ENCODE results near the gene WNT11.

WNT11 gene

DNA sequence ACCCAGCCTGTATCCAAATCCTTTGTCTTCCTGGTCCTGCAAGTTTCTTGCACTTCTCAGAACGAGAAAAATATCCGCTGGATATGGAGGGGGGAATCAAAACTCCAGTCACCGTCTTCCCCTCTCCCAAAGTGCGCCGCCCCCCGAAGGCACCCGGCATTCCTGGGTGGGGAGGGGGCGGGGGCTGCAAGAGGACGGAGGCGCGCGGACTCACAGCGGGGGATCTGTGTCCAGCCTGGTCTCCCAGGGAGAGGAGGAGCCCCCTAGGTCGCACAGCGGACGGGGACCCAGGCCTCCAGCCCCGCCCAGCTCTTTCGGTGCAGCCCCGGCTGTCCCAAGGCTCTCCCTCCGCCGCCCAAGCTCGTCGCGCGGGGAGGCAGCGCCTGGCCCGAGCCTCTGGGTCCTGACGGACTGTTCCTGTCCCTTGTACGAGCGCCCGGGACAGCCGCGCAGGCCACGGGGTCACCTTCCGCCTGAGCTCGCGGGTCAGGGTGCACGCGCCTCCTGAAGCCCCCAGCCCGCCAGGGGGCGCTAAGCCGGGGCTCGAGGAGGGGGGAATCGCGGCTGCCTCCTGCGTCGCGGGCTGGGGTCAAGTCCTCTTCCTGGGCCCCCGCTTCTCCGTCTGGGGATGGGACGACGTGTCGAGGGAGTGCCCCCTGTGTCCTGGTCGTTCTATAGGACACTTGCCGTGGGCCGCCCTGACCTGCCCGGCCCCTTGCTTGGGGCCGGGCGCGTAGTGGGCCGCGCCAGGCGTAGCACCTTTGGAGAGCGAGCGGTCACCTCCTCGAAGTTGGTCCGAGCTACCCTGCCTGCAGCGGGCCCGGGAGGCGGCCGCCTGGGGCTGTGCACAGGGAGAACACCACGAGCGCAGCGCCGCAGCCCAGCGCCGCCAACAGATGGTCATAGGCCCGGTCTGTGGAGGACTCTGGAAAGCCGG lies 2.4 kb upstream of the WNT11 start:
- H3K4me3 ChIP-seq (ENCODE audit: low read length): peak overlapping the region; percentile 37
- peak; percentile 43 for DNase-seq (ENCODE audit: low read depth)

DNA sequence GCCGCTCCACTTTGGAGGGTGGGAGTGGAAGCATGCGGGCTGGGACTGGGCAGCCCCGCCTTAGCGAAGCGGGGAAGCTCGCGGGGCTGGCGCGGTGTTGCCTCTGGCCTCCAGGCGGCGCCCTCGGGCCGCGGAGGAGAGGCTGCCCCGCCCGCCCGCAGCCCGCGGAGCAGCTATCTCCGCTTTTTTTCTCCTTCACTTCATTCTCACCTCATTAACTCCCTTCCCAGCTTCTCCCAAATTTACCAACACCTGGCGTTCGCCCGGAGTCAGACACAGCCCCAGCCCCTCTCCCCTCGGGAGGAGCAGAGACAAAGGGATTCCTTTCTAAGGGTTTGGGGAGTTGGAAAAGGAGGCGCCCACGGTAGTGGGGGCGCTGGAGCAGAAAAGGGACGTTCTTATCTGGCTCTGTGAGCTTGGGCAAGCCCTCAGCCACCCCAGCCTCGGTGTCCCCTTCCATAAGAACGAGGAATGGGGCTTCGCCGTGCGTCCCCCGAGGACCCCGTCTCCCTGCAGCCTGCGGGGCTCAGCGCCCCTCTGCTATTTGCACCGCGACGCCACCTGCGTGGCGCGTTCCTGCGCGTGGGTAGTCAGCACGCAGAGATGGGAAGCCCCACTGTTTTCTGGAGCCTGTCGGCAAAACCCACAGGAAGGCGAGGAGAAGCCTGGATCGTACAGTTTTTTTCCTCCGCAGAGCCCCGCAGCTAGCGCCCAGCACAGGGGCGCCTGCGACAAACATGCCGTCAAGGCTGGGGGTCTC lies 1.5 kb upstream of the WNT11 start:
- peak; percentile 82 for DNase-seq (ENCODE audit: low read depth)
- peak overlapping the region; percentile 37 for H3K4me3 ChIP-seq (ENCODE audit: low read length)
- TF ChIP-seq, protein P1, sequence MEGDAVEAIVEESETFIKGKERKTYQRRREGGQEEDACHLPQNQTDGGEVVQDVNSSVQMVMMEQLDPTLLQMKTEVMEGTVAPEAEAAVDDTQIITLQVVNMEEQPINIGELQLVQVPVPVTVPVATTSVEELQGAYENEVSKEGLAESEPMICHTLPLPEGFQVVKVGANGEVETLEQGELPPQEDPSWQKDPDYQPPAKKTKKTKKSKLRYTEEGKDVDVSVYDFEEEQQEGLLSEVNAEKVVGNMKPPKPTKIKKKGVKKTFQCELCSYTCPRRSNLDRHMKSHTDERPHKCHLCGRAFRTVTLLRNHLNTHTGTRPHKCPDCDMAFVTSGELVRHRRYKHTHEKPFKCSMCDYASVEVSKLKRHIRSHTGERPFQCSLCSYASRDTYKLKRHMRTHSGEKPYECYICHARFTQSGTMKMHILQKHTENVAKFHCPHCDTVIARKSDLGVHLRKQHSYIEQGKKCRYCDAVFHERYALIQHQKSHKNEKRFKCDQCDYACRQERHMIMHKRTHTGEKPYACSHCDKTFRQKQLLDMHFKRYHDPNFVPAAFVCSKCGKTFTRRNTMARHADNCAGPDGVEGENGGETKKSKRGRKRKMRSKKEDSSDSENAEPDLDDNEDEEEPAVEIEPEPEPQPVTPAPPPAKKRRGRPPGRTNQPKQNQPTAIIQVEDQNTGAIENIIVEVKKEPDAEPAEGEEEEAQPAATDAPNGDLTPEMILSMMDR (IDR thresholded peaks at IDR 0.05; ENCODE audit: insufficient read depth, low read depth, low read length, missing control alignments): peak; percentile 60

More for the DNA sequence above, 2.4 kb upstream of the WNT11 start:
- TF ChIP-seq, protein P1 (IDR thresholded peaks at IDR 0.05; ENCODE audit: insufficient read depth, low read depth, low read length, missing control alignments): peak; percentile 62

DNA sequence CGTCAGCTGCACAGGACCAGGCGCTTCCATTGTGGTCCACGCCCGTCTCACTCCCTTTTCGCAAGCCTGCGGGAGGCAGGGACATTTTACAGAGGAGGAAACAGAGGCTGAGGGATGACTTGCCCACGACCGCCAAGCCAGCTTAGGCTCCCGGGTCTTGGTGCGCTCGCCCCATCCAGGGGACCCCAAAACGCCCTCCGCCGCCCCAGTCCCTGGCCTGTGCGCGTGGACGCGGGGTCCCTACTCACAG lies 300 bp downstream of the WNT11 start:
- no peak for DNase-seq (ENCODE audit: low read depth)
- H3K4me3 ChIP-seq (ENCODE audit: low read length): no peak overlapping the region
- TF ChIP-seq, protein P1 (IDR thresholded peaks at IDR 0.05; ENCODE audit: insufficient read depth, low read depth, low read length, missing control alignments): no peak

DNA sequence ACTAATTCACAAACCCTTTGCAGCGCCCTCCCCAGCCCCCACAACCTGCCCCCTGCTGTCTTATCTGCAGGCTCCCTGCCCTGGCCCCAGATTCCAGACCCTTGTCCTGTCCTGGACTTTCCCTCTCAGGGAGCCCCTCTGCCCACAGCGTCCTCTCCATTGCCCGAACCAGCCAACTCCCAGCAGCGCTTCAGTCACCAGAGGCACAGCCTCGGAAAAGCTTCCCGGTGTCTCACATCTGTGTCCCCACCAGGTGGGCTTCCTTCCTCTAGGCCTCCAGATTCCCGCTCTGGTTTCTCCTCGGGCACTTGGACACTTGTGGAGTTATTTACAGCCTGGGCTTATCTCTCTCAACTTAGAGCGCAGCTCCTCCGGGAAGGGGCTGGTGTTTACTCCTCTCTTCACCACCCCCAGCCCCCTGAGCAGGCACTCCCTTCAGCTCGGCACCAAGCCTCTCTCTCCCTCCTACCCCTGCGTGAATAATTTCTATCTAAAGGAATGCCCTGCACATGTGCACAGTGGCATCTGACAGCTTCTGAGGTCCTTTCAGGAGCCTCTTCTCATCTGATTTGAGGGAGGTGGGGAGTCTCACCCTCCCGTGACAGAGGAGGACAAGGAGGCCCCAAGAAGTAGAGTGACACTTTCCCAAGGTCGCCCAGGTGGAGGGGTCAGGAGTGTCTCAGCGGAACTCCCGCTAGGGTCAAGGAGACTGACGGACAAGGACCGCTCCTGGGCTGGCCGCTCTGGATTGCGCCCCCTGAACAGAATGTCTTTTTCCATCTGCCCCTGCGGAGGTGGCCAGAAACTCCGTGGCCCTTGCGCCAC lies 838 bp downstream of the WNT11 start:
- no peak for DNase-seq (ENCODE audit: low read depth)
- H3K4me3 ChIP-seq (ENCODE audit: low read length): no peak overlapping the region
- TF ChIP-seq, protein P1 (IDR thresholded peaks at IDR 0.05; ENCODE audit: insufficient read depth, low read depth, low read length, missing control alignments): no peak

DNA sequence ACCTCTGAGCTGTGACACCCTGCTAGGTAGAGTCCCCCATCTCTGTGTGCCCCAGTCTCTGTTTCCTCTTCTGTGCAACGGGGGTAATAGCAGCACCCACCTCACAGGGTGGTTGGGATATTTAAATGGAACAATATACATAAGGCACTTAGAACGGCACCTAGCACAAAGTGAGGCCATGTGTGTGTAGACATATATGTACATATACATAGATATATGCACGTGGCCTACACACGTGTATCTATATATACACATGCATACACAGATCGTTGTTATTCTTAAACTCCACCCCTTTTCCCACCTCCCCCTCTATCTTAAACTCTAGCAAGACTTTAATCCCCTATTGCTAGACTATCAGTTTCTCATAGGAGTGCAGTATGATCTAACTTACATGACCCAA lies 2.4 kb downstream of the WNT11 start:
- DNase-seq (ENCODE audit: low read depth): no peak
- TF ChIP-seq, protein P1 (IDR thresholded peaks at IDR 0.05; ENCODE audit: insufficient read depth, low read depth, low read length, missing control alignments): no peak
- no peak overlapping the region for H3K4me3 ChIP-seq (ENCODE audit: low read length)

DNA sequence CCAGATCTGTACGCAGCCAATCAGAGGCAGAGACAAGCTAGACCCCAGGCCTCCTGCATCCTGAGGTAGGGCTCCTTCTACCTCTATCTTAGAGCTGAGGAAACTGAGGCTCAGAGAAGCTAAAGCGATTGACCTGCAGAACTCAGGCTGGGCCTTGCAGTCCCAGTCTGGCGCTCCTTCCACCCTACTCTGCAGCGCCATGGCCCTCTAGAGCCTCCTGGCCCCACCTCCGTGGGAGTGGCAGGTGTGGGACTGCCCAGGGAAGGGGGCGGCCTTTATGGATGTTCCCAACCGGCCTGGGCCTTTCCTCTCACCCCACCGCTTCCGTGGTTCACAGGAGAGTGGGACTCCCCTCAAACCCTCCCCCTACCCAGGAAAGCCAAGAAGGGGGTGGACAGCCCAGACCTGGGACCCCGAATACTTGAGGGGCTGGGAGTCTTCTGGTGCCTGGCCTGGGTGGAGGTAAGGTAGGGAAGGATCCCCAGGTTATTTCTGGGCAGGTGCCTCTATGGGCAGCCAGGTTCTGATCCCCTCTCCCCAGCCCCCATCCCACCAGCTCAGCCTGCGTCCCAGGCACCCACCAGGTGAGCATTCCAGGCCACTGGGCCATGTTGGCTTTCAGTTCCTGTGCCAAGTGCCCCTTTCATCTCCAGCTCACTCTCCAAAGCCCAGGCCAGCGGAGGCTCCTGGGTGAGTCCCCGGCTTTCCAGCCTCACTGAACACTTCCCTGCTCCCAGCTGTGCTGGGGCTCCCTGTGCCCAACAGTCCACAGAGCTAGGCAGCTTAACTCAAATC lies 3.0 kb downstream of the WNT11 start:
- TF ChIP-seq, protein P1 (IDR thresholded peaks at IDR 0.05; ENCODE audit: insufficient read depth, low read depth, low read length, missing control alignments): no peak
- DNase-seq (ENCODE audit: low read depth): no peak
- no peak overlapping the region for H3K4me3 ChIP-seq (ENCODE audit: low read length)

Data from epithelial cell of esophagus (primary cell).